ENCODE results near the gene CRACR2A. TPM values are rescaled to one million over a fixed set of nuclear protein-coding genes. Genes with fewer than 3 reads are reported as not detected.

Gene CRACR2A
- total RNA-seq, 1 experiment from 2014 or later = 22.3 TPM

DNA sequence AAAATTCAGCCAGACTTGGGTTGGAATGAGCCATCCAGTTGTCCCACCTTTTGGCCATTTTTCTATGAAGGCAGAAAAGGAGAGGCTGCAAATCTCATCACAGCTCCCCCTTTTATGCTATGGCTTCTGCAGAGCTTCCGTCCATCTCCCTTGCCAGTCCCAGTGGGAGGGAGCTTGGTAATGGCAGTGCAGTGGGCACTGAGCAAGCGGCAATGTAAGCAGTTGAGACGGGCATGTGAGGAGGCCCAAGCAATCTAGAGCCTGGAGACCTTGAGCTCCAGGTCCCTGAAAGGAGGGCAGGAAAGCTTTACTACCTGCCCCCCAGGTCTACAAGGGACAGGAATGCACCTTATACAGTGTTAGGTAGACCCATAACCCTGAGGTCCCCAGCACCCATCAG is 73.1 kb downstream of the CRACR2A start:
- H3K4me3 ChIP-seq (ENCODE audit: low read length) = no peak overlapping the region
- H4K20me1 ChIP-seq (ENCODE audit: insufficient read depth, low read depth, low read length) = no peaks in the 10 kb centered on the region
- no peaks in the 10 kb centered on the region for H3K79me2 ChIP-seq (ENCODE audit: low read length)
- no peak overlapping the region for H2AFZ ChIP-seq (ENCODE audit: low read length)
- H3K9ac ChIP-seq (ENCODE audit: low read length) = no peak overlapping the region
- H3K4me2 ChIP-seq (ENCODE audit: low read depth, low read length, poor library complexity, severe bottlenecking) = no peak overlapping the region
- no peak overlapping the region for H3K27ac ChIP-seq (ENCODE audit: low read length)
- DNase-seq = no peak
- H3K27me3 ChIP-seq (ENCODE audit: low read length) = no peaks in the 10 kb centered on the region
- no peaks in the 10 kb centered on the region for H3K9me2 ChIP-seq (replicated peaks; ENCODE audit: insufficient read depth, low read length)
- H3K9me3 ChIP-seq (ENCODE audit: low read length) = no peaks in the 10 kb centered on the region
- H3K36me3 ChIP-seq (ENCODE audit: insufficient read depth, low read length) = peaks cover 6% of the 10 kb centered on the region; the same call in 1 of the 2 replicates
- peaks cover 8% of the 10 kb centered on the region for H3K4me1 ChIP-seq (ENCODE audit: low read length)

DNA sequence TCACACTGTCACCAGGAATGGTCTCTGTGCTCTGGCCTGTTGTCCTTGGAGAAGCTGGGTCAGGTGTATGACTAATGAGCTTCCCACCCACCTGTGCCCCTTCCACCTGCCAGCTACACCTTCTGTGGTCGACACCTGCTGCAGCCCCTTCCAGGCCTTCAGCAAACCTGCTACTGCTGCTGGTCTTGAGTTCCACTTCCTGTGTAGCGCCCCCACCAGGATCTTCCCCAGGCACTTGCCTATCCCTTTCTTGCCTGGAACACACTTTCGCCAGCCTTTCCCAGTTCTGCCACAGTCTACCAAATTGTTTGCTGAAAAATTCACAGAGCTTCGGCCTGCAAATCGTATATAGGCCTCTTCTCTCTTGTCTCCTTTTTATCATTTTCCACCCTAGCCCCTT is 75.3 kb downstream of the CRACR2A start:
- no peak overlapping the region for H3K9ac ChIP-seq (ENCODE audit: low read length)
- H2AFZ ChIP-seq (ENCODE audit: low read length) = no peak overlapping the region
- no peaks in the 10 kb centered on the region for H3K79me2 ChIP-seq (ENCODE audit: low read length)
- no peak overlapping the region for H3K27ac ChIP-seq (ENCODE audit: low read length)
- no peaks in the 10 kb centered on the region for H3K27me3 ChIP-seq (ENCODE audit: low read length)
- H4K20me1 ChIP-seq (ENCODE audit: insufficient read depth, low read depth, low read length) = no peaks in the 10 kb centered on the region
- H3K4me3 ChIP-seq (ENCODE audit: low read length) = no peak overlapping the region
- no peak for DNase-seq
- H3K9me3 ChIP-seq (ENCODE audit: low read length) = no peaks in the 10 kb centered on the region
- peaks cover 6% of the 10 kb centered on the region; the same call in 1 of the 2 replicates for H3K36me3 ChIP-seq (ENCODE audit: insufficient read depth, low read length)
- no peak overlapping the region for H3K4me2 ChIP-seq (ENCODE audit: low read depth, low read length, poor library complexity, severe bottlenecking)
- no peaks in the 10 kb centered on the region for H3K9me2 ChIP-seq (replicated peaks; ENCODE audit: insufficient read depth, low read length)
- peaks cover 8% of the 10 kb centered on the region for H3K4me1 ChIP-seq (ENCODE audit: low read length)

DNA sequence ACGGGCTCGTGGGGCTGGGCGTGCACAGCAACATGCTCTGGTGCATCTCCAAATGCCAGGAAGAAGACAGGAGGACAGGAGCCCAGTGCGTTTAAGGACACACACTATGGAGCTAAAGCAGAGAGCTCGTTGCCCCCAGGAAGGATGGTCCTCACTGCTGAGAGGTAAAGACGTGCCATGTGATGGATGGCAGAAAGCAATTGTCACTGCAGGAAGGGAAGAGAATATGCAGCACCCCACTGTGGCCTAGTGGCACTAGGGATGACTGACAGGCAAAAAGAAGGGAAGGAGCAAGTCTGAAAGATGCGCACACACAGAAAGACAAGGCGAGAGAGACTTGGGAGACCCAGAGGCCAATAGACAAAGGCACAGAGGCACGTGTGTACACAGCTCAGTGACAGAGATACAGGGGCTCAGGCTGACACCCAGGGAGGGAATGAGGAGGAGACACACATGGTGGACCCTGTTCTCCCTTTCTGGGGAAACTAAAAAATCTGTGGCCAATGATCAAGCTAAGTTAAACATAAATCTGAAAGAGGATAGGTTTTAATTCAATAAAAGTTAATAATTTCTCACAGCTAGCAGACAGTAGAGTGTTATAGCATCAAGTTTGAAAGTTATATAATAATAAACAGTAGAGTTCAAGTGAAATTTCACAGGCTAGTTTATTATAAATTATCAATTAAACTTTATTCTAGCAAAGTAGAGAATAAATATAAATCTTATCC is 78.8 kb downstream of the CRACR2A start:
- H3K36me3 ChIP-seq (ENCODE audit: insufficient read depth, low read length) = peaks cover under 1% of the 10 kb centered on the region; the same call in 1 of the 2 replicates
- H3K4me2 ChIP-seq (ENCODE audit: low read depth, low read length, poor library complexity, severe bottlenecking) = no peak overlapping the region
- H3K9me2 ChIP-seq (replicated peaks; ENCODE audit: insufficient read depth, low read length) = no peaks in the 10 kb centered on the region
- no peak overlapping the region for H2AFZ ChIP-seq (ENCODE audit: low read length)
- H3K4me1 ChIP-seq (ENCODE audit: low read length) = no peaks in the 10 kb centered on the region
- no peak overlapping the region for H3K4me3 ChIP-seq (ENCODE audit: low read length)
- no peaks in the 10 kb centered on the region for H3K9me3 ChIP-seq (ENCODE audit: low read length)
- H3K9ac ChIP-seq (ENCODE audit: low read length) = no peak overlapping the region
- no peak for DNase-seq
- H3K27ac ChIP-seq (ENCODE audit: low read length) = no peak overlapping the region
- H4K20me1 ChIP-seq (ENCODE audit: insufficient read depth, low read depth, low read length) = no peaks in the 10 kb centered on the region
- H3K27me3 ChIP-seq (ENCODE audit: low read length) = no peaks in the 10 kb centered on the region
- H3K79me2 ChIP-seq (ENCODE audit: low read length) = no peaks in the 10 kb centered on the region

DNA sequence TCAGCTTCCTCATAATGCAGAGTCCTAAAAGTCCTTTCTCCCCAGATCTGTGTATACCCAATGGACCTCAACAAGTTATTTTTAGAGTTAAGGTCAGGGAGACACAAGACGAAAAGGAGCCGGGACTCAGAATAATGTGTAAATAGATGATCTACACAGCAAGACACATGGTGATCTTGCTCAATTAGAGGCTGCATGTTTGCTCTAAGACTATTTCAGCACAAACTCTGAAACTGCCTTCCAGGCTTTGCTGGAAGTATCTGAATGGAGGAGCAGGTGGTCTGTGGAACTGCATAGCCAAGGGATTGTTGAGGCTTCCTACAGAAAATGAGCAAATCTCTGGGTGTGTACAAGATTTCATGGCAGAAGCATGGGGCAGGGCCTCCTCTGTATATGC is 80.8 kb downstream of the CRACR2A start:
- H3K9me2 ChIP-seq (replicated peaks; ENCODE audit: insufficient read depth, low read length) = no peaks in the 10 kb centered on the region
- no peak overlapping the region for H3K9ac ChIP-seq (ENCODE audit: low read length)
- H3K36me3 ChIP-seq (ENCODE audit: insufficient read depth, low read length) = no peaks in the 10 kb centered on the region

DNA sequence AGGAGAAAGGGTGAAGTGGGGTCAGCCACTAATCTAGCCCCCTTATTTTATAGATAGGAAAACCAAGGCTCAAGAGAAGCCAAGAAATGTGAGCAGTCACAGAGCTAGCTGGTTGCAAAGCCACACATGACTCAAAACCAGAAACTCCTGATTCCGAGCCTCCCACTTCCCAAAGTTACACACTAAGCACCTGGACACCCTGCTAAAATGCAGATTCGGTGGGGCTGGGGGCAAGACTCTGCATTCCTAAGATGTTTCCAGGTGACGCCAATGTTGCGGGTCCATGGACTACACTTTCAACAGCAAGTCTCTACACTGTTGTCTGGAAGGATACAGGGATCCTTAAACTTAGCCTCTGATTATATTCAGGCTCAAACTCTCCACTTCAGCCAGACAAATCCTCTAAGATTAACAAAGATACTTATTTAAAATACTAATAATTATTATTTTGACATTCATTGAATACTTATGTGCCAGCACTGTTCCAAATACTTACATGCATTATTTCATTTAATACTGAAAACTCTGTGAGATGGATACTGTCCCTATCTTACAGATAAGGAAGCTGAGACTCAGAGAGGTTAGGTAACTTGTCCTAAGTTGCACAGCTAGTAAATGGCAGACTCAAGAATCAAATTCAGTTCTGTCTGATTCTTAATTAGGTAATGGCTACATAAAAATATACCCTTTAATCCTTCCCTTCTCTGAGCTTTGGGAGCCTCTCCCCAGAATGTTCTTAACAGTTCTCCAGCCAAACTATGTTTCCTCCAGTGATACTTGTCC is 81.4 kb downstream of the CRACR2A start:
- Histone ChIP-seq H2AFZ (ENCODE audit: low read length) (no peak overlapping the region), H4K20me1 (ENCODE audit: insufficient read depth, low read depth, low read length) (no peaks in the 10 kb centered on the region), H3K27ac (ENCODE audit: low read length) (no peak overlapping the region), H3K4me1 (ENCODE audit: low read length) (no peaks in the 10 kb centered on the region), H3K4me2 (ENCODE audit: low read depth, low read length, poor library complexity, severe bottlenecking) (no peak overlapping the region), H3K9me2 (replicated peaks; ENCODE audit: insufficient read depth, low read length) (no peaks in the 10 kb centered on the region), H3K9me3 (ENCODE audit: low read length) (no peaks in the 10 kb centered on the region), H3K9ac (ENCODE audit: low read length) (no peak overlapping the region), H3K4me3 (ENCODE audit: low read length) (no peak overlapping the region), H3K79me2 (ENCODE audit: low read length) (no peaks in the 10 kb centered on the region), H3K27me3 (ENCODE audit: low read length) (no peaks in the 10 kb centered on the region), H3K36me3 (ENCODE audit: insufficient read depth, low read length) (no peaks in the 10 kb centered on the region)
- no peak for DNase-seq

More for the DNA sequence above, 80.8 kb downstream of the CRACR2A start:
- Histone ChIP-seq H3K79me2 (ENCODE audit: low read length) (no peaks in the 10 kb centered on the region), H3K4me1 (ENCODE audit: low read length) (no peaks in the 10 kb centered on the region), H3K9me3 (ENCODE audit: low read length) (no peaks in the 10 kb centered on the region), H2AFZ (ENCODE audit: low read length) (no peak overlapping the region), H3K4me2 (ENCODE audit: low read depth, low read length, poor library complexity, severe bottlenecking) (no peak overlapping the region), H4K20me1 (ENCODE audit: insufficient read depth, low read depth, low read length) (no peaks in the 10 kb centered on the region), H3K27me3 (ENCODE audit: low read length) (no peaks in the 10 kb centered on the region), H3K27ac (ENCODE audit: low read length) (no peak overlapping the region), H3K4me3 (ENCODE audit: low read length) (no peak overlapping the region)
- no peak for DNase-seq

DNA sequence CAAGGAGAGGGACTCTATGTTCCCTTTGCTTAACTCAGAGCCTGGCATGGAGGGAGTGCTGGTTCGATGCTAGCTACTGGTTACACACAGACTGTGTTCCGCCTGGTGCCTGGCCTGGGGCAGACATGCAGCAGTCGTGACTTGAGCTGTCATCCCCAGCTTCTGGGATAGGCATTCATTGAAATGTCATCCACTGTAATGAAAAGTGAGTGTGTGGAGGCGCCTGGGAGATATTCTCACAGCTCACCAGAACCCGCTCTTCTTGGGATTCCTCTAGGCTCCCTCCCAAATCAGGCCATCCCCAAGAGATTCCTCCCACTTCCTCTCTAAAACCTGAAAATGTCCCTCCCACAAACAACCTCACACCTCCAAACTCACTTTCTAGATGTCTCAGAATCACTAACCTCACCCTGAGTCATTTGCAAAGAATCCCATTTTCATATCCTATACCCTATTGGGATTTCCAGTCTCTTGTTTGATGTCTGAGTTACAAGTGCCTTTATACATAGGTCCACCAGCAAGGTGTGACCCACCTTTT is 82.8 kb downstream of the CRACR2A start:
- no peaks in the 10 kb centered on the region for H3K79me2 ChIP-seq (ENCODE audit: low read length)
- no peaks in the 10 kb centered on the region for H3K9me3 ChIP-seq (ENCODE audit: low read length)
- H3K36me3 ChIP-seq (ENCODE audit: insufficient read depth, low read length) = no peaks in the 10 kb centered on the region
- H3K4me1 ChIP-seq (ENCODE audit: low read length) = no peaks in the 10 kb centered on the region
- H3K9ac ChIP-seq (ENCODE audit: low read length) = no peak overlapping the region
- H3K9me2 ChIP-seq (replicated peaks; ENCODE audit: insufficient read depth, low read length) = no peaks in the 10 kb centered on the region
- no peak overlapping the region for H3K4me2 ChIP-seq (ENCODE audit: low read depth, low read length, poor library complexity, severe bottlenecking)
- H3K4me3 ChIP-seq (ENCODE audit: low read length) = no peak overlapping the region
- no peaks in the 10 kb centered on the region for H3K27me3 ChIP-seq (ENCODE audit: low read length)
- no peak overlapping the region for H2AFZ ChIP-seq (ENCODE audit: low read length)
- H4K20me1 ChIP-seq (ENCODE audit: insufficient read depth, low read depth, low read length) = no peaks in the 10 kb centered on the region
- no peak overlapping the region for H3K27ac ChIP-seq (ENCODE audit: low read length)
- DNase-seq = no peak

DNA sequence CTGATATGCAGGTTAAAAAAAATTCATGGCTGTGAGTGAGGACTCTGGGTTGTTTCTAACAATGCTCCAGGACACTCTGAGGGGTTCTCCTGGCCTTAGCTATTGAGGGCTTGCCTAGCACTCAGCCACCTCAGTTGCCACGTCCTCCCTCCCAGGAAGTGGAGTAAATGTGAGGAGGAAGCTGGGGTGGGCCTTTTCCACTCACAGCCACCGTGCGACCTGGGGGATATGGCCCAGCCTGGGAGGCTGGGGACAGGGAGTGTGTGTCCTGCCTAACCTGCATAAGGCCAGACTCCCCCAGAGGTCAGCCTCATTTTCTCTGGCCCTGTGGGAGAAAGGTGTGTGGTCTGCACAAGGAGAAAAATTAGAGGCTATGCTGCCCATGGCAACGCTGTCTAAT is 83.3 kb downstream of the CRACR2A start:
- no peaks in the 10 kb centered on the region for H3K4me1 ChIP-seq (ENCODE audit: low read length)
- H2AFZ ChIP-seq (ENCODE audit: low read length) = no peak overlapping the region
- DNase-seq = no peak
- H3K9ac ChIP-seq (ENCODE audit: low read length) = no peak overlapping the region
- no peaks in the 10 kb centered on the region for H3K79me2 ChIP-seq (ENCODE audit: low read length)
- no peaks in the 10 kb centered on the region for H3K9me3 ChIP-seq (ENCODE audit: low read length)
- H3K4me3 ChIP-seq (ENCODE audit: low read length) = no peak overlapping the region
- no peaks in the 10 kb centered on the region for H4K20me1 ChIP-seq (ENCODE audit: insufficient read depth, low read depth, low read length)
- no peaks in the 10 kb centered on the region for H3K27me3 ChIP-seq (ENCODE audit: low read length)
- H3K36me3 ChIP-seq (ENCODE audit: insufficient read depth, low read length) = no peaks in the 10 kb centered on the region
- H3K27ac ChIP-seq (ENCODE audit: low read length) = no peak overlapping the region
- H3K4me2 ChIP-seq (ENCODE audit: low read depth, low read length, poor library complexity, severe bottlenecking) = no peak overlapping the region
- H3K9me2 ChIP-seq (replicated peaks; ENCODE audit: insufficient read depth, low read length) = no peaks in the 10 kb centered on the region

DNA sequence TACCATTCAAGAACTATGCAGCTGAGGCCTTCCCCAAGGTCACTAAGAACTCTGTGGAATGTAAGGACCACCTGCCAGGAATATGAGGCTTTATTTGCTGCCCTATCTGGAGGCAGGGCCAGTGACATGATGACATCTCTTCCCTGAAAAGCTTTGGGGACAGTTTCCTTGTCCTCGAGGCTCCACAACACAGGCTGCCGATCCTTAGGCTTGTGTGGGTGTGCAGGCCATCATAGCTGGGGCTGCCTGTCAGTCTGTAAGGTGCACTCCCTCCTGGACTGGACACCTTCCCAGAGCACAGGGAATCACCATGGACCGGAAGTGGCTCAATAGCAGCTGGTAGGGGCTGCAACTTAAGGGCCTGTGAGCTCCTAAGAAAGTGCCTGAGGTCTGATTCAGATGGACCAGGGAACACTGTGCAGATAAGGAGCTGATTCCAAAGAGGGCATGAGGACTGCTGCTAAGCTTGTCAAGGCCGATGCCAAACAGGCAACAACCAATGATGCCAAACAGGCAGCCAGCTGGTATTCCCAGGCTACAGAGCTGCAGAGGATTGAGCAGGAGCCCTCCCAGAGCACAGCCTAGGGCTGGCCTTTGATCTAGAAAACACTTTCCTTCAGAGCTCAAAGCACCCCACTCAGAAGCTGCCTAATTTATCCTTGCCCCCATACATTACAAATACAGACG is 84.3 kb downstream of the CRACR2A start:
- no peak for DNase-seq
- no peaks in the 10 kb centered on the region for H3K4me1 ChIP-seq (ENCODE audit: low read length)
- H3K4me2 ChIP-seq (ENCODE audit: low read depth, low read length, poor library complexity, severe bottlenecking) = no peak overlapping the region
- no peaks in the 10 kb centered on the region for H3K9me2 ChIP-seq (replicated peaks; ENCODE audit: insufficient read depth, low read length)
- no peaks in the 10 kb centered on the region for H3K27me3 ChIP-seq (ENCODE audit: low read length)
- no peak overlapping the region for H3K27ac ChIP-seq (ENCODE audit: low read length)
- no peaks in the 10 kb centered on the region for H3K79me2 ChIP-seq (ENCODE audit: low read length)
- no peak overlapping the region for H3K9ac ChIP-seq (ENCODE audit: low read length)
- H3K9me3 ChIP-seq (ENCODE audit: low read length) = no peaks in the 10 kb centered on the region
- H3K36me3 ChIP-seq (ENCODE audit: insufficient read depth, low read length) = no peaks in the 10 kb centered on the region
- H3K4me3 ChIP-seq (ENCODE audit: low read length) = no peak overlapping the region
- no peak overlapping the region for H2AFZ ChIP-seq (ENCODE audit: low read length)
- no peaks in the 10 kb centered on the region for H4K20me1 ChIP-seq (ENCODE audit: insufficient read depth, low read depth, low read length)

All from Karpas-422 (cell line).